GM23338 (cell line): ENCODE results near the gene ESYT2.

Source experiments
- CREB1 ChIP-seq: fragments of 250-450 bp; sonication (Bioruptor Pico); IDR thresholded peaks from 2 replicates; pipeline ENCODE4 v1.5.0; 2020; ENCODE audit warnings: low read depth, mild to moderate bottlenecking, moderate library complexity
- EZH2 ChIP-seq: fragments of 200-600 bp; sonication (generic); IDR thresholded peaks from one replicate; pipeline ENCODE4 v1.8.0; 2017; ENCODE audit warnings: antibody characterized with exemption, mild to moderate bottlenecking, low read depth; ENCODE audit not compliant: unreplicated experiment
- EZH2phosphoT487 ChIP-seq: fragments of 200-600 bp; sonication (generic); IDR thresholded peaks from one replicate; pipeline ENCODE4 v1.8.1; 2018; ENCODE audit warnings: antibody characterized with exemption; ENCODE audit not compliant: unreplicated experiment
- NANOG ChIP-seq: IDR thresholded peaks from 2 replicates; pipeline ENCODE4 v1.6.1; 2016; ENCODE audit warnings: antibody characterized with exemption, borderline replicate concordance
- POLR2AphosphoS5 ChIP-seq: IDR thresholded peaks from 2 replicates; pipeline ENCODE4 v1.6.1; 2016; ENCODE audit warnings: antibody characterized with exemption, low read depth
- STAT1 ChIP-seq: IDR thresholded peaks from one replicate; pipeline ENCODE4 v1.6.1; 2016; ENCODE audit warnings: antibody characterized with exemption; ENCODE audit not compliant: unreplicated experiment
- ZNF114 ChIP-seq: fragments of 250-450 bp; sonication (Bioruptor Pico); IDR thresholded peaks from 2 replicates; pipeline ENCODE4 v1.5.0; 2020; ENCODE audit warnings: mild to moderate bottlenecking, moderate library complexity
- TF ChIP-seq, protein P1 (sequence below), 2 experiments: fragments of 200-600 bp in 1 of 2; sonication (generic) in 1 of 2; conservative IDR thresholded peaks; 2 replicates each; pipeline versions ENCODE4 v1.5.1 to v1.6.1; 2016 to 2017; ENCODE audit warnings: antibody characterized with exemption in 2 of 2, low read depth in 2 of 2, mild to moderate bottlenecking in 2 of 2, moderate library complexity in 1 of 2
- TF ChIP-seq, protein P2 (sequence below): IDR thresholded peaks from one replicate; pipeline ENCODE4 v1.6.1; 2018; ENCODE audit warnings: antibody characterized with exemption; ENCODE audit not compliant: unreplicated experiment

DNA sequence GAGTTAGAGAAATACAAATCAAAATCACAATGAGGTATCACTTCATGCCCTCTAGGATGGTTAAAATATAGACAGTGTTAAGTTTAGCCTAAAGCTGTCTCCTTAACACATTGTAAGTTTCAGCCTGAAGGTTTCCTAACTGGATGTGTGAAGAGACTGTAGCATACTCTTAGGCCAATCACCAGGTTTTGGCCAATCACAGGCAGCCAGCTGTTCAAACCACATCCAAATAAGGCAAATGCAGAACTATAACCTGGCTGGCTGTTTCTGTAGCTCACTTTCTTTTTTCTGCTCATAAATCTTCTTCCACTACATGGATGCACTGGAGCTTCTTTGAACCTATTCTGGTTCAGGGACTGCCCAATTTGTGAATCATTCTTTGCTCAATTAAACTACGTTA is 19.7 kb downstream of the ESYT2 start:
- TF ChIP-seq EZH2 (no peak), NANOG (no peak), POLR2AphosphoS5 (no peak), CREB1 (CRISPR knock-in tag) (no peak), ZNF114 (CRISPR knock-in tag) (no peak), EZH2phosphoT487 (no peak), STAT1 (no peak)
- TF ChIP-seq, protein P1, sequence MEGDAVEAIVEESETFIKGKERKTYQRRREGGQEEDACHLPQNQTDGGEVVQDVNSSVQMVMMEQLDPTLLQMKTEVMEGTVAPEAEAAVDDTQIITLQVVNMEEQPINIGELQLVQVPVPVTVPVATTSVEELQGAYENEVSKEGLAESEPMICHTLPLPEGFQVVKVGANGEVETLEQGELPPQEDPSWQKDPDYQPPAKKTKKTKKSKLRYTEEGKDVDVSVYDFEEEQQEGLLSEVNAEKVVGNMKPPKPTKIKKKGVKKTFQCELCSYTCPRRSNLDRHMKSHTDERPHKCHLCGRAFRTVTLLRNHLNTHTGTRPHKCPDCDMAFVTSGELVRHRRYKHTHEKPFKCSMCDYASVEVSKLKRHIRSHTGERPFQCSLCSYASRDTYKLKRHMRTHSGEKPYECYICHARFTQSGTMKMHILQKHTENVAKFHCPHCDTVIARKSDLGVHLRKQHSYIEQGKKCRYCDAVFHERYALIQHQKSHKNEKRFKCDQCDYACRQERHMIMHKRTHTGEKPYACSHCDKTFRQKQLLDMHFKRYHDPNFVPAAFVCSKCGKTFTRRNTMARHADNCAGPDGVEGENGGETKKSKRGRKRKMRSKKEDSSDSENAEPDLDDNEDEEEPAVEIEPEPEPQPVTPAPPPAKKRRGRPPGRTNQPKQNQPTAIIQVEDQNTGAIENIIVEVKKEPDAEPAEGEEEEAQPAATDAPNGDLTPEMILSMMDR (conservative IDR thresholded peaks at IDR 0.05; ENCODE audit: low read depth in 2 of 2) = no peak
- TF ChIP-seq, protein P2, sequence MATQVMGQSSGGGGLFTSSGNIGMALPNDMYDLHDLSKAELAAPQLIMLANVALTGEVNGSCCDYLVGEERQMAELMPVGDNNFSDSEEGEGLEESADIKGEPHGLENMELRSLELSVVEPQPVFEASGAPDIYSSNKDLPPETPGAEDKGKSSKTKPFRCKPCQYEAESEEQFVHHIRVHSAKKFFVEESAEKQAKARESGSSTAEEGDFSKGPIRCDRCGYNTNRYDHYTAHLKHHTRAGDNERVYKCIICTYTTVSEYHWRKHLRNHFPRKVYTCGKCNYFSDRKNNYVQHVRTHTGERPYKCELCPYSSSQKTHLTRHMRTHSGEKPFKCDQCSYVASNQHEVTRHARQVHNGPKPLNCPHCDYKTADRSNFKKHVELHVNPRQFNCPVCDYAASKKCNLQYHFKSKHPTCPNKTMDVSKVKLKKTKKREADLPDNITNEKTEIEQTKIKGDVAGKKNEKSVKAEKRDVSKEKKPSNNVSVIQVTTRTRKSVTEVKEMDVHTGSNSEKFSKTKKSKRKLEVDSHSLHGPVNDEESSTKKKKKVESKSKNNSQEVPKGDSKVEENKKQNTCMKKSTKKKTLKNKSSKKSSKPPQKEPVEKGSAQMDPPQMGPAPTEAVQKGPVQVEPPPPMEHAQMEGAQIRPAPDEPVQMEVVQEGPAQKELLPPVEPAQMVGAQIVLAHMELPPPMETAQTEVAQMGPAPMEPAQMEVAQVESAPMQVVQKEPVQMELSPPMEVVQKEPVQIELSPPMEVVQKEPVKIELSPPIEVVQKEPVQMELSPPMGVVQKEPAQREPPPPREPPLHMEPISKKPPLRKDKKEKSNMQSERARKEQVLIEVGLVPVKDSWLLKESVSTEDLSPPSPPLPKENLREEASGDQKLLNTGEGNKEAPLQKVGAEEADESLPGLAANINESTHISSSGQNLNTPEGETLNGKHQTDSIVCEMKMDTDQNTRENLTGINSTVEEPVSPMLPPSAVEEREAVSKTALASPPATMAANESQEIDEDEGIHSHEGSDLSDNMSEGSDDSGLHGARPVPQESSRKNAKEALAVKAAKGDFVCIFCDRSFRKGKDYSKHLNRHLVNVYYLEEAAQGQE = no peak
